CD4-positive, alpha-beta memory T cell (primary cell): ENCODE results near the gene MYT1. TPM values are rescaled to one million over a fixed set of nuclear protein-coding genes. Genes with fewer than 3 reads are reported as not detected.
"Not testable (repeated sequence)": the region's sequence is repeated elsewhere in the genome, so short reads cannot be mapped to it uniquely, and the experiment has no call there.

Source experiments
- CTCF ChIA-PET: fragments of 350-600 bp; sonication (Branson Sonifier 250); formaldehyde crosslinking; loops from one replicate; lab custom pipeline; 2021; ENCODE audit warnings: inconsistent platforms; ENCODE audit not compliant: partially characterized antibody; lab: Charles Lee
- POLR2A ChIA-PET: fragments of 350-600 bp; sonication (Branson Sonifier 250); formaldehyde crosslinking; loops from one replicate; lab custom pipeline; 2021; ENCODE audit not compliant: partially characterized antibody; lab: Charles Lee
- DNase-seq, 5 donors: peaks; one replicate each; pipeline versions ENCODE4 v3.0.0 to v3.0.0-alpha.2; 2020 to 2022; ENCODE audit warnings: mixed read lengths in 1 of 5
- H3K27ac ChIP-seq: one replicate; pipeline ENCODE4 v1.7.0; 2013; ENCODE audit warnings: low read depth, low read length
- H3K27me3 ChIP-seq: 2 replicates; pipeline ENCODE4 v1.7.0; 2013; ENCODE audit warnings: mild to moderate bottlenecking, low read length, moderate library complexity; ENCODE audit not compliant: insufficient read depth
- H3K36me3 ChIP-seq: 2 replicates; pipeline ENCODE4 v1.7.0; 2013; ENCODE audit warnings: mild to moderate bottlenecking, low read length, moderate library complexity; ENCODE audit not compliant: insufficient read depth
- H3K4me1 ChIP-seq: 2 replicates; pipeline ENCODE4 v1.7.0; 2013; ENCODE audit warnings: mild to moderate bottlenecking, low read length, moderate library complexity; ENCODE audit not compliant: insufficient read depth
- H3K4me3 ChIP-seq, 2 donors: one replicate each; pipeline ENCODE4 v1.7.0; 2013; ENCODE audit warnings: low read length in 2 of 2, mild to moderate bottlenecking in 1 of 2
- H3K9me3 ChIP-seq, 2 donors: one replicate each; pipeline ENCODE4 v1.7.0; 2013; ENCODE audit warnings: low read length in 2 of 2, control low read depth in 1 of 2; ENCODE audit not compliant: control insufficient read depth in 1 of 2
- H3K27ac Mint-ChIP-seq, 7 donors: one replicate each; pipeline ENCODE4 v1.8.0; 2020 to 2021; ENCODE audit warnings: mixed read lengths in 7 of 7, mild to moderate bottlenecking in 6 of 7, inconsistent platforms in 3 of 7, moderate library complexity in 3 of 7
- H3K27me3 Mint-ChIP-seq, 2 donors: one replicate each; pipeline ENCODE4 v1.8.0; 2020 to 2021; ENCODE audit warnings: mixed read lengths in 2 of 2
- H3K36me3 Mint-ChIP-seq, 2 donors: one replicate each; pipeline ENCODE4 v1.8.0; 2020 to 2021; ENCODE audit warnings: mixed read lengths in 2 of 2, inconsistent platforms in 1 of 2, mild to moderate bottlenecking in 1 of 2
- H3K4me1 Mint-ChIP-seq, 4 donors: one replicate each; pipeline ENCODE4 v1.8.0; 2020 to 2021; ENCODE audit warnings: mixed read lengths in 4 of 4, mild to moderate bottlenecking in 1 of 4
- H3K4me3 Mint-ChIP-seq, 8 donors: one replicate each; pipeline ENCODE4 v1.8.0; 2020 to 2021; ENCODE audit warnings: mixed read lengths in 8 of 8, mild to moderate bottlenecking in 7 of 8, moderate library complexity in 6 of 8, inconsistent platforms in 3 of 8
- H3K9me3 Mint-ChIP-seq, 8 donors: one replicate each; pipeline ENCODE4 v1.8.0; 2020 to 2021; ENCODE audit warnings: mixed read lengths in 8 of 8, mild to moderate bottlenecking in 5 of 8, inconsistent platforms in 3 of 8, moderate library complexity in 1 of 8
- intact Hi-C: fragments of 100-400 bp; cut with micrococcal nuclease; formaldehyde crosslinking; loops from one replicate; pipeline ENCODE4 v1.15.1; 2023
- polyA plus RNA-seq, 2 donors: library from polyadenylated mRNA; unstranded; fragments of 300-500 nt; fragmentation: Illumina TruSeq; gene quantifications; one replicate each; pipeline ENCODE4 v1.2.3, GENCODE V29; 2021
- total RNA-seq, 2 experiments: library from RNA; stranded (reverse); gene quantifications; one replicate each; pipeline ENCODE4 v1.2.3, GENCODE V29; 2021

Gene MYT1
- total and polyA plus RNA-seq, 4 experiments from 2014 or later: not detected

DNA sequence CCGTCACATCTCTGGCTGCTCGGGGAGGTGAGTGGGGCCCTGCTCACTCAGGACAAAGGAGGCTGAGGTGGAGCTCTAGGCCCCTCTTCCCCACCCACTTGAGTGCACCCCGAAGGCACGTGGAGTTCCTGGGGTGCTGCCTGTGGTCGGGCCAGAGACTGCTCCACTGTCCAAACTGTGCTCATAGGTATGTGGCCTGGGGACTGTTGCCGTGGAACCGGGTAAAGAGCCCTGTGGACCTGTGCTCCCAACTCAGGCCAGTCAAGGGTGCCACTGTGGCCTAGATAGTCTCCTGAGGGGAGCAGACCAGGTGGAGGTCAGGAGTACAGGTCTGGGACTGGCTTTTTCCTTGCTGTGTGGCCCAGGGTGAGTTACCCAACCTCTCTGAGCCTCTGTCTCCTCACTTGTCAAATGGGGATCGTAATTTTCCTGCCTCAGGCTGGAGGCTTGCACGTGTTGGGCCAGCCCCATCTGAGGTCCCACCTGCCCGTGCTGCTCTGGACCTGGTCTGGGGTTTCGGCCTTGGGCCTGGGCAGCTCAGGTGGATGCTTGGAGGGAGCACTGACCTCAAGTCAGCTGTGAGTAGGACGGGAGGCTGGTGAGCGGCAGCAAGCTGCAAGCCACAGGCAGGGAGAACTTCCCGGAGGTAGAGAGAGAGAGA is 44.4 kb upstream of the MYT1 start:
- H3K4me3 Mint-ChIP-seq: peak overlapping the region; percentile 32 to 82 (median 77)
- Histone ChIP-seq H3K4me3 (peak overlapping the region; percentile 12 to 47), H3K27me3 (peaks cover 10% of the 10 kb centered on the region), H3K36me3 (no peaks in the 10 kb centered on the region), H3K9me3 (no peaks in the 10 kb centered on the region), H3K27ac (no peak overlapping the region), H3K4me1 (peaks cover 11% of the 10 kb centered on the region)
- ChIA-PET CTCF (interaction anchor here (0.7 to 4.5 kb wide), 21 partner anchors 9 to 461 kb away, joined by 3 to 73 read pairs (median 4); partner anchors contain the start of genes C20orf204, LKAAEAR1, OPRL1 and PRPF6), POLR2A (interaction anchor here (0.8 to 3.4 kb wide), 4 partner anchors 36 to 83 kb away, joined by 3 to 26 read pairs (median 9); partner anchors contain the start of genes C20orf204 and LKAAEAR1)
- DNase-seq: no peak
- peaks cover 3 to 10% (median 7%) of the 10 kb centered on the region in 4 donors for H3K4me1 Mint-ChIP-seq
- H3K27me3 Mint-ChIP-seq: peaks cover 5 to 10% of the 10 kb centered on the region in 2 donors
- intact Hi-C loops: loop anchor here (1.0 to 2.0 kb wide), 7 partner anchors 17 to 413 kb away; partner anchors contain the start of genes ARFRP1 and TPD52L2
- no peaks in the 10 kb centered on the region for H3K36me3 Mint-ChIP-seq
- peaks cover 0 to 6% (median 0%) of the 10 kb centered on the region in 8 donors for H3K9me3 Mint-ChIP-seq
- H3K27ac Mint-ChIP-seq: peak overlapping the region in 5 of 7 donors; percentile 48 to 91 (median 79)

DNA sequence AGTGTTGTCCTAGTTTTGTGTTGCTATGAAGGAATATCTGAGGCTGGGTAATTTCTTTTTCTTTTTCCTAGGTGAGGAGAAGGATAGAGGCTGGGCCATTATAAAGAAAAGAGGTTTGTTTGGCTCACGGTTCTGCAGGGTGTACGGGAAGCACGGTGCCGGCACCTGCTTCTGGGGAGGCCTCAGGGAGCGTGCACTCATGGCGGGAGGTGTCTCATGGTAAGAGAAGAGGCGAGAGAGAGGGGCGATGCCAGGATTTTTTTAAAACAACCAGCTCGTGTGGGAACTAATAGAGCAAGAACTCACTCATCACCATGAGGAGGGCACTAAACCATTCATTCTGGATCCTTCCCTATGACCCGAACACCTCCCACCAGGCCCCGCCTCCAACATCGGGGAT is 42.7 kb upstream of the MYT1 start:
- peaks cover 11% of the 10 kb centered on the region for H3K4me1 ChIP-seq
- no peak for DNase-seq
- Mint-ChIP-seq H3K27me3 (peaks cover 5 to 12% of the 10 kb centered on the region in 2 donors), H3K4me1 (peaks cover 3 to 10% (median 7%) of the 10 kb centered on the region in 4 donors), H3K36me3 (no peaks in the 10 kb centered on the region), H3K9me3 (peaks cover 0 to 6% (median 0%) of the 10 kb centered on the region in 8 donors), H3K4me3 (no peak overlapping the region), H3K27ac (no peak overlapping the region)
- ChIA-PET CTCF (interaction anchor here (1.0 to 4.5 kb wide), 11 partner anchors 11 to 337 kb away, joined by 3 to 73 read pairs (median 7); partner anchors contain the start of genes C20orf204, LKAAEAR1, OPRL1 and PRPF6), POLR2A (interaction anchor here (1.0 to 3.4 kb wide), 3 partner anchors 38 to 82 kb away, joined by 4 to 26 read pairs (median 13); partner anchors contain the start of genes LKAAEAR1, OPRL1 and RGS19)
- peaks cover 10% of the 10 kb centered on the region for H3K27me3 ChIP-seq
- H3K9me3 ChIP-seq: no peaks in the 10 kb centered on the region
- H3K27ac ChIP-seq: no peak overlapping the region
- intact Hi-C loops: loop anchor here (2.0 kb wide), 2 partner anchors 19 to 335 kb away; no protein-coding TSS in a partner anchor
- no peaks in the 10 kb centered on the region for H3K36me3 ChIP-seq
- H3K4me3 ChIP-seq: no peak overlapping the region

DNA sequence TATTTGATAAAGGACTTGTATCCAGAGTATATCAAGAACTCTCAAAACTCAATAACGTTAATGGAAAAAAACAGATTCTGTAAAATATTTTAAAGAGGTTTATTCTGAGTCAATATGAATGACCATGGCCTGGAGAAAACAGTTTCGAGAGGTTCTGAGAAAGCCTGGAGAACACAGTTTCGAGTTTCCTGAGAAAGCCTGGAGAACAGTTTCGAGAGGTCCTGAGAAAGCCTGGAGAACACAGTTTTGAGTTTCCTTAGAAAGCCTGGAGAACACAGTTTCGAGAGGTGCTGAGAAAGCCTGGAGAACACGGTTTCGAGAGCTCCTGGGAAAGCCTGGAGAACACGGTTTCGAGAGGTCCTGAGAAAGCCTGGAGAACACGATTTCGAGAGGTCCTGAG is 41.3 kb upstream of the MYT1 start:
- not testable (repeated sequence) for H3K4me3 Mint-ChIP-seq

DNA sequence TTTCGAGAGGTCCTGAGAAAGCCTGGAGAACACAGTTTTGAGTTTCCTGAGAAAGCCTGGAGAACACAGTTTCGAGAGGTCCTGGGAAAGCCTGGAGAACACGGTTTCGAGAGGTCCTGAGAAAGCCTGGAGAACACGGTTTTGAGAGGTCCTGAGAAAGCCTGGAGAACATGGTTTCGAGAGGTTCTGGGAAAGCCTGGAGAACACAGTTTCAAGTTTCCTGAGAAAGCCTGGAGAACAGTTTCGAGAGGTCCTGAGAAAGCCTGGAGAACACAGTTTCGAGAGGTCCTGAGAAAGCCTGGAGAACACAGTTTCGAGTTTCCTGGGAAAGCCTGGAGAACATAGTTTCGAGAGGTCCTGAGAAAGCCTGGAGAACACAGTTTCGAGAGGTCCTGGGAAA is 40.7 kb upstream of the MYT1 start:
- H3K27ac Mint-ChIP-seq, H3K4me3 Mint-ChIP-seq, intact Hi-C loops, H3K9me3 ChIP-seq, H3K4me1 Mint-ChIP-seq, CTCF ChIA-PET, H3K9me3 Mint-ChIP-seq, H3K27ac ChIP-seq, DNase-seq, POLR2A ChIA-PET, H3K36me3 Mint-ChIP-seq, H3K4me3 ChIP-seq, H3K36me3 ChIP-seq: not testable (repeated sequence)
- peaks cover 10% of the 10 kb centered on the region for H3K27me3 ChIP-seq
- peaks cover 11% of the 10 kb centered on the region for H3K4me1 ChIP-seq
- H3K27me3 Mint-ChIP-seq: peaks cover 7 to 15% of the 10 kb centered on the region in 2 donors

More for the DNA sequence above, 41.3 kb upstream of the MYT1 start:
- H3K9me3 Mint-ChIP-seq, DNase-seq, H3K27ac ChIP-seq, H3K36me3 Mint-ChIP-seq, H3K36me3 ChIP-seq, H3K9me3 ChIP-seq, H3K27ac Mint-ChIP-seq, H3K4me3 ChIP-seq, POLR2A ChIA-PET, intact Hi-C loops, H3K4me1 Mint-ChIP-seq: not testable (repeated sequence)
- Histone ChIP-seq H3K27me3 (peaks cover 10% of the 10 kb centered on the region), H3K4me1 (peaks cover 11% of the 10 kb centered on the region)
- H3K27me3 Mint-ChIP-seq: peaks cover 5 to 12% of the 10 kb centered on the region in 2 donors
- CTCF ChIA-PET: interaction anchor here (0.6 to 4.5 kb wide), 4 partner anchors 24 to 83 kb away, joined by 3 to 73 read pairs (median 34); partner anchors contain the start of genes LKAAEAR1 and OPRL1

- Histone ChIP-seq H3K27ac (no peak overlapping the region), H3K9me3 (no peaks in the 10 kb centered on the region), H3K4me3 (no peak overlapping the region), H3K36me3 (no peaks in the 10 kb centered on the region), H3K27me3 (no peaks in the 10 kb centered on the region), H3K4me1 (no peaks in the 10 kb centered on the region)
- Mint-ChIP-seq H3K9me3 (no peaks in the 10 kb centered on the region), H3K36me3 (no peaks in the 10 kb centered on the region), H3K4me1 (no peaks in the 10 kb centered on the region), H3K27me3 (peaks cover 14 to 17% of the 10 kb centered on the region in 2 donors), H3K27ac (no peak overlapping the region), H3K4me3 (no peak overlapping the region)
- ChIA-PET CTCF (no interaction called here), POLR2A (no interaction called here)
- intact Hi-C loops: no loop called here
- DNase-seq: no peak
These were observed 35.0 kb upstream of the MYT1 start for GRCh38 chr20:64129146-64129782.

GRCh38 chr20:64130271-64130670 is 34.0 kb upstream of the MYT1 start:
- H3K36me3 ChIP-seq: no peaks in the 10 kb centered on the region
- Mint-ChIP-seq H3K27me3 (peaks cover 13 to 14% of the 10 kb centered on the region in 2 donors), H3K4me1 (no peaks in the 10 kb centered on the region), H3K9me3 (no peaks in the 10 kb centered on the region), H3K36me3 (no peaks in the 10 kb centered on the region), H3K4me3 (no peak overlapping the region), H3K27ac (peak overlapping the region in 1 of 7 donors; percentile 59)
- ChIA-PET POLR2A (no interaction called here), CTCF (no interaction called here)
- DNase-seq: no peak
- H3K9me3 ChIP-seq: no peaks in the 10 kb centered on the region
- intact Hi-C loops: no loop called here
- H3K4me3 ChIP-seq: no peak overlapping the region
- no peak overlapping the region for H3K27ac ChIP-seq
- no peaks in the 10 kb centered on the region for H3K27me3 ChIP-seq
- no peaks in the 10 kb centered on the region for H3K4me1 ChIP-seq

DNA sequence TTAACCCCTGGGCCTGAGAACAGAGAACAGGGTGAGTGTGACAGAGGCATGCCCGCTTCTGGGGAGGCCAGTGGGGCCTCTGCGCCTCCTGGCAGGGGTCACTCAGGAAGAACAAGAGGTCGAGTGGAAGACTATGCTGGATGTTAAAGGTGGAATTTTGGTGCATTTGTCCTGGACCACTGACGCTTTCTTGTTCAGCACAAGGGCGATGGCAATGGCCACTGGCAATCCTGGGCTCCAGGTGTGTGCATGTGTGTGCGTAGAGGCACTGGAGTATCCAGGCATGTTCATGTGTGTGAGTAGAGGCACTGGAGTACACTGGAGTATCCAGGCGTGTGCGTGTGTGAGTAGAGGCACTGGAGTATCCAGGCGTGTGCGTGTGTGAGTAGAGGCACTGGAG is 33.4 kb upstream of the MYT1 start:
- Histone ChIP-seq H3K36me3 (no peaks in the 10 kb centered on the region), H3K9me3 (no peaks in the 10 kb centered on the region), H3K4me1 (no peaks in the 10 kb centered on the region), H3K27ac (no peak overlapping the region), H3K4me3 (no peak overlapping the region), H3K27me3 (no peaks in the 10 kb centered on the region)
- intact Hi-C loops: no loop called here
- Mint-ChIP-seq H3K4me3 (no peak overlapping the region), H3K4me1 (no peaks in the 10 kb centered on the region), H3K27ac (no peak overlapping the region), H3K36me3 (no peaks in the 10 kb centered on the region), H3K9me3 (peaks cover 0 to 2% (median 0%) of the 10 kb centered on the region in 8 donors), H3K27me3 (peaks cover 13 to 15% of the 10 kb centered on the region in 2 donors)
- ChIA-PET POLR2A (no interaction called here), CTCF (no interaction called here)
- DNase-seq: no peak
